Measurements from ENCODE around the gene SSC5D.
A peak's percentile ranks its signal among the peaks of the same experiment; 100 is the strongest.
"Not testable (repeated sequence)": the region's sequence is repeated elsewhere in the genome, so short reads cannot be mapped to it uniquely, and the experiment has no call there.

SSC5D gene

GRCh38 chr19:55447421-55448174 is 40.6 kb upstream of the SSC5D start (continued):
- TF ChIP-seq GLIS2 (tag by site-specific recombination; IDR thresholded peaks at IDR 0.05), result peak; percentile 75
- TF ChIP-seq HIC1 (tag by site-specific recombination; IDR thresholded peaks at IDR 0.05), result peak; percentile 73; the same call in 1 of the 2 replicates
- TF ChIP-seq HOXC10 (CRISPR knock-in tag; IDR thresholded peaks at IDR 0.05), result 0 out of 2 replicates have a peak, but pooled peaks have one; percentile 26
- TF ChIP-seq ZNF501 (tag by site-specific recombination; IDR thresholded peaks at IDR 0.05), result peak; percentile 50; the same call in 1 of the 2 replicates
- TF ChIP-seq CTCF (tag by site-specific recombination; IDR thresholded peaks at IDR 0.05), result peak; percentile 88
- 0 out of 2 replicates have a peak, but pooled peaks have one; percentile 18 for TF ChIP-seq ZNF239 (tag by site-specific recombination; IDR thresholded peaks at IDR 0.05)
- peak; percentile 87 for TF ChIP-seq ZNF341 (tag by site-specific recombination; IDR thresholded peaks at IDR 0.05; ENCODE audit: low read depth)

GRCh38 chr19:55448175-55448490 is 40.1 kb upstream of the SSC5D start:
- H3K36me3 ChIP-seq (ENCODE audit: control insufficient read depth in 2 of 2, insufficient read depth in 1 of 2, low read length in 2 of 2); H3K4me3 ChIP-seq (ENCODE audit: low read depth, low read length); H3K4me1 ChIP-seq (ENCODE audit: control insufficient read depth, insufficient read depth, low read length); H3K9me3 ChIP-seq (ENCODE audit: control insufficient read depth, insufficient read depth, low read depth, low read length); H3K27ac ChIP-seq (ENCODE audit: extremely low read depth, low read depth, low read length): not testable (repeated sequence)
- ChIA-PET POLR2A (interaction anchor here (1.0 kb wide), 1 partner anchor 14 kb away, joined by 4 read pairs; no protein-coding TSS in a partner anchor), CTCF (interaction anchor here (1.2 kb wide), 1 partner anchor 307 kb away, joined by 3 read pairs; no protein-coding TSS in a partner anchor)

- ChIA-PET POLR2A (interaction anchor here (1.2 to 1.3 kb wide), 2 partner anchors 27 to 60 kb away, joined by 3 to 4 read pairs; partner anchors contain the start of gene ZNF628), CTCF (interaction anchor here (1.0 to 1.1 kb wide), 2 partner anchors 18 to 308 kb away, joined by 4 read pairs; no protein-coding TSS in a partner anchor)
- TF ChIP-seq ZFHX2 (tag by site-specific recombination; conservative IDR thresholded peaks at IDR 0.05) (peak; percentile 80), ZNF654 (tag by site-specific recombination; IDR thresholded peaks at IDR 0.05; ENCODE audit: low read depth) (no peak), ZNF585B (tag by site-specific recombination; IDR thresholded peaks at IDR 0.05) (no peak), GLIS2 (tag by site-specific recombination; IDR thresholded peaks at IDR 0.05) (0 out of 2 replicates have a peak, but pooled peaks have one; percentile 20), PRDM6 (tag by site-specific recombination; IDR thresholded peaks at IDR 0.05) (no peak), ZNF239 (tag by site-specific recombination; IDR thresholded peaks at IDR 0.05) (no peak), ZFP69B (tag by site-specific recombination; IDR thresholded peaks at IDR 0.05) (0 out of 2 replicates have a peak, but pooled peaks have one; percentile 27), REST (tag by site-specific recombination; IDR thresholded peaks at IDR 0.05) (no peak), ZNF548 (tag by site-specific recombination; IDR thresholded peaks at IDR 0.05) (no peak), ZBTB1 (tag by site-specific recombination; IDR thresholded peaks at IDR 0.05) (no peak), ZNF521 (tag by site-specific recombination; IDR thresholded peaks at IDR 0.05) (no peak), ZNF114 (tag by site-specific recombination; IDR thresholded peaks at IDR 0.05) (no peak), ZNF404 (tag by site-specific recombination; IDR thresholded peaks at IDR 0.05) (no peak), ZNF645 (tag by site-specific recombination; IDR thresholded peaks at IDR 0.05) (no peak), RBAK (tag by site-specific recombination; IDR thresholded peaks at IDR 0.05) (no peak), ZNF514 (tag by site-specific recombination; IDR thresholded peaks at IDR 0.05) (no peak)
Observed at GRCh38 chr19:55449469-55449868, 38.8 kb upstream of the SSC5D start.

More at GRCh38 chr19:55449469-55449868, 38.8 kb upstream of the SSC5D start:
- Histone ChIP-seq H3K36me3 (ENCODE audit: control insufficient read depth in 2 of 2, insufficient read depth in 1 of 2, low read length in 2 of 2) (no peaks in the 10 kb centered on the region), H3K4me1 (ENCODE audit: control insufficient read depth, insufficient read depth, low read length) (no peaks in the 10 kb centered on the region), H3K9me3 (ENCODE audit: control insufficient read depth, insufficient read depth, low read depth, low read length) (no peaks in the 10 kb centered on the region), H3K4me3 (ENCODE audit: low read depth, low read length) (no peak overlapping the region), H3K27ac (ENCODE audit: extremely low read depth, low read depth, low read length) (no peak overlapping the region)
